HG03039 (cell line): ENCODE data around the gene DCHS1.
A peak's percentile ranks its signal among the peaks of the same experiment; 100 is the strongest.

ENCODE experiments used
- ATAC-seq: cut with Tn5 transposase; IDR thresholded peaks from one replicate; pipeline ENCODE4 v1.9.1; 2021; ENCODE audit warnings: mild to moderate bottlenecking, moderate library complexity; ENCODE audit not compliant: unreplicated experiment

The DCHS1 gene

GRCh38 chr11:6613496-6613895 lies 42.1 kb downstream of the DCHS1 start:
- ATAC-seq, result no peak

DNA sequence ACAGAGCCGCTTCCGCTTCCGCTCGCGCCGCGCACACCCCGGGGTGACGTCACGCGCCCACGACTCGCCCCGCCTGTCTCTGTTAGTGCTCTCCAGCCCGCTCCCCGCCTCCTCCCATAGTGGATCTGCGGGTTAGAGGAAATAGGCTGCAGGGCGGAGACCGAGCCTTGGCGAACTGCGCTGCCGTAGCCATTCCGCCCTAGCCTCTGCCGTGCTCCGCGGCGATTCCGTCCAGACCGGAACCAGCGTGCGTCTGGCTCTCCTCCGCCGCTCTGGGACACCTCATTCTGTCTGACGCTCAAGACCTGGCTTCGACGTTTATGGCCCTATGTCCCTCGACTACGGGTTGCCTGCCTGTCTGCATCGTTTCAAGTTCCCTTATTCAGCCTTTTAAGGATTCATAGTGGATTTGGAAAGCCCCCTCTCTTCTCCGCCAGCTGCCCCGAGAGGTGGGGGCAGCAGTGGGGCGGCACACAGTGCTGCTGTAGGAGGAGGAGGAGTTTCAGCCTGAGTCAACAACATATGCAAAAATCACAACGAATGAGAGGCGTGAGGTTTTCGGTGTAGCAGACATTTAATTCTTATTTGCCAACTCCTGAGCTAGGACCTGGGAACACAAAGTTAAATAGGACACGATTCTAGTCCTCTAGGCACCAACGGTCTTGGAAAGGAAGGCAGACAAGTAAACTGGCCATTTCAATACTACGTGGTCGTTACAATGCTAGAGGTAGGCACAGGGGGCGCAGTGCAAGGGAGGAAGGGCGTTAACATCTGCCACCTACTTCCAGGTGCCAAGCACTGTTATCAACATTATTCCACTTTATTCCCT lies 43.2 kb downstream of the DCHS1 start, which contains the start of gene TAF10:
Gene TAF10 (minus strand): TSS at position 4 of the 829 bp plus-strand sequence. CDS start 27 bp downstream, outside the sequence.
- ATAC-seq, result peak; percentile 86

GRCh38 chr11:6611963-6612212 lies 43.7 kb downstream of the DCHS1 start:
- ATAC-seq, result peak; percentile 10

DNA sequence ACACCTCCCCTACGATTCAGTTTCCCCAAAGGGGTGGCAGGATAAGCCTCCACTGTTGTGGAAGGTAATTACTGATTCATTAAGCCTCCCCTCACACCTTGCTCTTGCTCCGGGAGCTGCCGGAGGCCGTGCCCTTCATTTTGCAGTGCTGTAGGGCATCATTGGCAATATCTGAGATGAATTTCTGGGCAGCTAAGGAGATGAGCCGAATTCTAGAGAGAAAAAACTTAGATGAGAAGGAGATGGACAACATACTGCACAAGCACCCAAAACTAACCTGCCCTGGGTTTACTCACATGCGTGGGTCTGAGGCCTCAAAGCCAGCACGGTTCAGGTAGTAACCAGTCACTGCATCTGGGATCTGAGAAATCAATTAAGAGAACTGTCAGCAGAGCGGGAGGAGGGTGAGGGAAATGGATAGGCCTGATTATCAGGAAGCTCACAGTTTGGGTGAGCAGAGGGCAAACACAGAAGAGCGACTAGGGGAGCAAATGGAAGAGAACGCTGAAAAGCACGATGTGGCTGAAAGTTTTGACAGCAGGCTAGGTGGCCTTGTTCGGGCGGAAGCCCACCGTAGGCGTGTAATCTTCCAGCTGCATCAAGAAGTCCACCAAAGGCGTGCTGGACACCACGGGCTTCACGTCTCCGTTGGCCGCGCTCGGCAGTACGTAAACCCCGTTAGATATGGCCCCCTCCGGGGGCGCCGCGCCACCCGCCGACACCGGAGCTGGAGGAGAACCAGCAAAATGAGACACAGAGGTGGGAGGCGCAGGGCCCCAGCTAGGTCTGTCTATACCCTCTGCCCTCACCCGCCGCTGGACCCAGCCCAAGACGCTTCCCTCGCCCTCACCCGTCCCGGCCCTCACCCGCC lies 44.3 kb downstream of the DCHS1 start:
- no peak for ATAC-seq

- no peak for ATAC-seq
Measured at GRCh38 chr11:6610591-6610990, 45.0 kb downstream of the DCHS1 start.

DNA sequence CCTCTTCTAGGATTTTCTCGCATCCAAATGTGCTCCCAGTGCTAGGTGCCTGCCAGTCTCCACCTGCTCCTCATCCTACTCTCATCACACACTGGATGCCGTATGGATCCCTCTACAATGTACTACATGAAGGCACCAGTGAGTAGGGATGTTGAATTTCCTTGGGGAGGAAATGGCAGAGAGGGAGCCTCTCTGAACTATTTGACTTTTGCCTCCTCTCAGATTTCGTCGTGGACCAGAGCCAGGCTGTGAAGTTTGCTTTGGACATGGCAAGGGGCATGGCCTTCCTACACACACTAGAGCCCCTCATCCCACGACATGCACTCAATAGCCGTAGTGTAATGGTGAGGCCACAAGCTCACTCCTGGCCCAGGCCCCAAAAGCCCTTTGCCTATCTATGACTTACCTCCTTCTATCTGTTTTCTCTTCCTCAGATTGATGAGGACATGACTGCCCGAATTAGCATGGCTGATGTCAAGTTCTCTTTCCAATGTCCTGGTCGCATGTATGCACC lies 46.0 kb downstream of the DCHS1 start:
- ATAC-seq, result no peak

DNA sequence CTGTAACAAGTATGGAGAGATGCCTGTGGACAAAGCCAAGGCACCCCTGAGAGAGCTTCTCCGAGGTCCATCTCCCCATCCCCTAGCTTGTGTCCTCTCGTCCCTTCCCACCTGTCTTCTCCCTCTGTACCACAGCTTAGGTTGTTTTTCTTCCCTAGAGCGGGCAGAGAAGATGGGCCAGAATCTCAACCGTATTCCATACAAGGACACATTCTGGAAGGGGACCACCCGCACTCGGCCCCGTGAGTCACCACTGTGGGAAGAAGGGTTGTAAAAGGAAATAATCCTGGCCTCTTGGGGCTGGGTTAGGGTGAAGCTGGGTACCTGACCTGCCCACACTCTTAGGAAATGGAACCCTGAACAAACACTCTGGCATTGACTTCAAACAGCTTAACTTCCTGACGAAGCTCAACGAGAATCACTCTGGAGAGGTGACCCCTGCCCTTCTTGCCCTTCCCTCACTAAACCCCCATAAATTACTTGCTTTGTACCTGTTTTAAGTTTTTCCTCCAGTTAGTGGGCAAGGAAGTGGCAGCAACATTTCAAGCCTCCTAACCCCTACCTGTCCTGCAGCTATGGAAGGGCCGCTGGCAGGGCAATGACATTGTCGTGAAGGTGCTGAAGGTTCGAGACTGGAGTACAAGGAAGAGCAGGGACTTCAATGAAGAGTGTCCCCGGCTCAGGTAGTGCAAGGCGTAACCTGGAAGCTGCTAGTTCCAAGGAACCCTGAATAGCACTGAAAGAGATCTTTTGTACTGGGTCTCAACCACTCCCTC lies 46.7 kb downstream of the DCHS1 start:
- ATAC-seq, result no peak

GRCh38 chr11:6608011-6608410 lies 47.6 kb downstream of the DCHS1 start:
- ATAC-seq, result no peak

- ATAC-seq, result no peak
Measured at GRCh38 chr11:6607190-6607795, 48.3 kb downstream of the DCHS1 start.

- ATAC-seq, result peak; percentile 35
Measured at GRCh38 chr11:6606471-6607189, 49.0 kb downstream of the DCHS1 start.

DNA sequence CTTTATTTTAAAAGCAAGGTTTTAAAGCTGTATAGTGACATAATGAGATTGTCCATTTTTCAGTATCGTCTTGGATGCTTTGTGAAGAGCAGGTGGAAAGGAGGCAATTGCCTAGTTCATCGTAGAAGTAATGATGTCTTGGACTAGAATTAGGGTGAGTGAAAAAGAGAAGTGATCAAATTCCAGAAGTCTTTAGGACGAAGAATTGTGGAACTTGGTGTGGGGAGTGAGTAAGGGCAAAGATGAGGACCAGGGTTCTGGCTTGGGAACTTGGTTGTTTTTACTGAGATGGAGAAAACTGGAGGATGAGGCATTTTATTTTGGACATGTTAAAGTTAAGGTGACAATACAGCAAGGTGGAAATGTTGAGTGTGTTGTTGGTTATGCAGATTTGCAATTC lies 50.8 kb downstream of the DCHS1 start:
- ATAC-seq, result no peak

DNA sequence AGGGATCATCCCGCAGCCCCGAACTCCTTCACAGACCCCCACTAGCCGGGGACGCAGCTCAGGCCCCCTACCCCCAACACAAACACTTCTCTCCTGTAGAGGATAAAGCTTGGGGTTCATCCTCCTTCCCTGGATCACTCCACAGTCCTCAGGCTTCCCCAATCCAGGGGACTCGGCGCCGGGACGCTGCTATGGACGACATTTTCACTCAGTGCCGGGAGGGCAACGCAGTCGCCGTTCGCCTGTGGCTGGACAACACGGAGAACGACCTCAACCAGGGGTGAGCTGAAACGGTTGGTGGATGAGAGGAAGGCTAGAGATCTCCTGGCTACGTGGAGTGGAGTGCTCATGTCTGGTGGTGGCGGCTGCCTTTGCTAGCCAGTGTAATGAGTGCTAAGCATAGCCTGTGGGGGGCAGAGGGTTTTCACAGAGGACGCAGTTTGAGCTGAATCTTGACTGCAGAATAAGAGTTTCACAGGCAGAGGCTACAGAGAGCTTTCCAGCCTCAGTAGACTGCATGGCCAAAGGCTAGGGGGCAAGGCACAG lies 51.5 kb downstream of the DCHS1 start:
- ATAC-seq, result peak; percentile 26

DNA sequence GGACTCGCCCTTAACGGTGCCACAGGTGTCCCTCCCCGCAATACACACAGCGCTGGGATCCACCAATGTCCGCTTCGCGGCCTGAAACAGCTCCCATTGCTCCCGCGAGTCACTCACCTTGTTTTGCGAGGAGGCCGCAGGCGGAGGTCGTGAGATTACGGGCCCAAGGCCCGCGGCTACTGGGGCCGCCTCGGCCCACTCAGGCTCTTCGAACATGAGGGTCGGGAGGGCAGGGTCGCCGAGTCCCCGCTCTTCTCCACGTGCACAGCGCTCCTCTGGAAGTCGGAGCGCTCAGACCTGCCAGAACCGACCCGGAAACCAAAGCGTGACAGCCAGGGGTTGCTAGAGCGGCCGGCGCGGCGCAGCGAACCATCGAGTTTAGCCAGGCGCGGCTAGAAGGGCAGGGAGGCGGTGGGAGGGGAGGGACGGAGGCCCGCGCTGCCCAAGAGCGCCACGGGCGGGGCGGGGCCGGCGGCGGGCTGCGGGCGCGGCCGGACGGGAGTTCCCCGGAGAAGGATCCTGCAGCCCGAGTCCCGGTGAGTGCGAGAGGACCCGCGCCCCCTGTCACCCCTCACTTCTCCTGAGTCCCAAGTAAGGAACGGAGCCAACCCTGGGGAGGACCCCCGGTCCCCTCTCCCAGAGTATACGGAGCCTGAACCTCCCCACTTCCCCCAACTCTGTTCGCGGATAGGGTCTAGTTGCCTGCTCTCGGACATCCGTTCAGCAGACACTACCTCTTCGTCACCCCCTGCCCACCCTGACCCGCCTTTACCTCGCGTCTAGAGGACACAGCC lies 52.1 kb downstream of the DCHS1 start, which contains the start of the genes ILK and RRP8:
Gene ILK (plus strand): TSS at position 488 of the 794 bp plus-strand sequence. CDS start 498 bp downstream, outside the sequence.
Gene RRP8 (minus strand): TSS at position 330 of the 794 bp plus-strand sequence. CDS start 114 bp downstream, at position 216.
- peak; percentile 76 for ATAC-seq

GRCh38 chr11:6602096-6602940 lies 53.3 kb downstream of the DCHS1 start:
- no peak for ATAC-seq

GRCh38 chr11:6601041-6601461 lies 54.6 kb downstream of the DCHS1 start:
- no peak for ATAC-seq

DNA sequence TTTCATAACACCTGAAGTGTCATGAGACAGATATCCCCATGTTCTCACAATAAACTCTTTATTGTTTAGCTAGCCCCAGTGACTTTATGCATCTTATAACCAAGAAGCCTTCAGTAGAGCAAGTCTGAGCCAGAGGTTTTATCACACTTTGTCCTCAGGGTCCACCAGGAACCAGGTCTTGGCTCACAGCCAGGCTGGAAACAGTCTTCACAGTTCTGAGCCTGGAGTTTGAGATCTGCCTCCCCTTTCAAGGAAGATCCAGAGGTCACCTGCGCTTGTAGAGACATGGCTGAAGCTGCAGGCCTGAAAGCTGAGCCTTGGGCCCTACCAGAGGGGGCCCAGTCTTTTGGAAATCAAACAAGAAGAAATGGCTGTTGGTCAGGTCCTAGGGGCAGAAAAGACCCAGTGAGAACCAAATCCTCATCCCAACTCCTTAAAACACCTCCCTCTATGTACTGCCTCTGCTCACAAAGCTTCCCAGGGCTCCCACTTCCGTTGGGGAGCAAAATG lies 55.7 kb downstream of the DCHS1 start:
- ATAC-seq, result no peak

DNA sequence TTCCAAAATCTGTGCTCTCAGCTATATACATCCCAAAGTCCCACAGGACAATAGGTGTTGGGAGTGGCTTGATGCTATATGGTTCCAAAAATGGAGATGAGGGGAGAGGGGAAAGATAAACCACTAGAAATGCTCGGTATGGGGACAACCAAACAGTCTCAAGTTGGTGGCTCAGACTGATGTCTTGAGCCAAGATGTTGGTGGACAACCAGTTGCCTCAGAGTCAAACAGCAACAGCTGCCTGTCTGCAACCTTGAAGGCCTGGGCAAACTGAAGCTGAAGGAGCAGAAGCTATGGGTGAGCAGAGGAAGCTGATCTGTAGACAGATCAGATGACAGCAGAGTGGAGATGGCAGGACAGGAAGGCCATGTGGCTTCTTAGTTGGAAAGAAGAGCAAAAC lies 56.2 kb downstream of the DCHS1 start:
- ATAC-seq, result no peak

GRCh38 chr11:6598555-6598954 lies 57.1 kb downstream of the DCHS1 start:
- no peak for ATAC-seq
